Inferior parietal cortex (tissue), 1 donor: Measurements from ENCODE around the gene NME7.
"Not testable (repeated sequence)": the region's sequence is repeated elsewhere in the genome, so short reads cannot be mapped to it uniquely, and the experiment has no call there.

ENCODE experiments used
- DNase-seq: peaks from one replicate; pipeline ENCODE4 v3.0.0-alpha.2; 2016; ENCODE audit errors: extremely low spot score

The NME7 gene

GRCh38 chr1:169127305-169127704, 240.3 kb downstream of the NME7 start:
- DNase-seq, result no peak

- DNase-seq, result no peak
Observed at GRCh38 chr1:169126335-169126734, 241.3 kb downstream of the NME7 start.

GRCh38 chr1:169125597-169125996, 242.0 kb downstream of the NME7 start:
- not testable (repeated sequence) for DNase-seq

GRCh38 chr1:169124459-169124858, 243.1 kb downstream of the NME7 start:
- no peak for DNase-seq

- DNase-seq, result no peak
Observed at GRCh38 chr1:169122976-169123375, 244.6 kb downstream of the NME7 start.

GRCh38 chr1:169121146-169121923, 246.3 kb downstream of the NME7 start:
- no peak for DNase-seq

- DNase-seq, result no peak
Observed at GRCh38 chr1:169120066-169120465, 247.5 kb downstream of the NME7 start.

GRCh38 chr1:169119405-169119804, 248.2 kb downstream of the NME7 start:
- DNase-seq, result no peak

- no peak for DNase-seq
Observed at GRCh38 chr1:169118227-169118626, 249.4 kb downstream of the NME7 start.

- no peak for DNase-seq
Observed at GRCh38 chr1:169117599-169117998, 250.0 kb downstream of the NME7 start.

- DNase-seq, result no peak
Observed at GRCh38 chr1:169117014-169117413, 250.6 kb downstream of the NME7 start.

- DNase-seq, result no peak
Observed at GRCh38 chr1:169115891-169116585, 251.6 kb downstream of the NME7 start.

GRCh38 chr1:169113613-169114119, 253.9 kb downstream of the NME7 start:
- DNase-seq, result no peak

GRCh38 chr1:169112241-169112640, 255.4 kb downstream of the NME7 start:
- DNase-seq, result no peak

- no peak for DNase-seq
Observed at GRCh38 chr1:169111472-169111871, 256.1 kb downstream of the NME7 start.

- DNase-seq, result no peak
Observed at GRCh38 chr1:169110689-169111447, 256.7 kb downstream of the NME7 start.

- DNase-seq, result no peak
Observed at GRCh38 chr1:169110236-169110635, 257.4 kb downstream of the NME7 start.

- DNase-seq, result no peak
Observed at GRCh38 chr1:169109561-169110134, 257.9 kb downstream of the NME7 start.

GRCh38 chr1:169108863-169109560, 258.6 kb downstream of the NME7 start:
- DNase-seq, result no peak

GRCh38 chr1:169108223-169108622, 259.4 kb downstream of the NME7 start:
- DNase-seq, result no peak

- DNase-seq, result no peak
Observed at GRCh38 chr1:169107603-169108208, 259.9 kb downstream of the NME7 start.
